ENCODE data around the gene SPATS2. TPM values are rescaled to one million over a fixed set of nuclear protein-coding genes. Genes with fewer than 3 reads are reported as not detected.

Gene SPATS2
- total and polyA plus RNA-seq, 2 of the 4 experiments (the other 2 are of a cell fraction) = 50.6 to 63.3 TPM

GRCh38 chr12:49560695-49561094, 193.4 kb downstream of the SPATS2 start:
- Histone ChIP-seq H3K23ac (ENCODE audit: low read depth, low read length) (no peak overlapping the region), H3K18ac (ENCODE audit: low read depth, low read length) (no peak overlapping the region), H3K79me1 (ENCODE audit: low read depth in 1 of 2, low read length in 2 of 2) (peaks cover 7 to 10% of the 10 kb centered on the region in 2 experiments), H2BK15ac (ENCODE audit: low read depth, low read length) (no peak overlapping the region), H2AK5ac (ENCODE audit: low read depth, low read length) (no peak overlapping the region), H3K4me2 (ENCODE audit: low read depth, low read length) (no peak overlapping the region), H2AFZ (replicated peaks; ENCODE audit: low read length, poor library complexity) (no peak overlapping the region), H2BK20ac (ENCODE audit: low read depth, low read length) (no peak overlapping the region), H3K27ac (ENCODE audit: insufficient read depth, low read length) (no peak overlapping the region), H3K27me3 (ENCODE audit: control insufficient read depth, insufficient read depth, low read length) (no peaks in the 10 kb centered on the region), H3K36me3 (ENCODE audit: control insufficient read depth, insufficient read depth, low read length) (peaks cover 62% of the 10 kb centered on the region), H3K4me1 (ENCODE audit: control insufficient read depth, insufficient read depth, low read length) (no peaks in the 10 kb centered on the region), H2BK5ac (ENCODE audit: low read depth, low read length, poor library complexity, severe bottlenecking) (no peak overlapping the region), H4K20me1 (ENCODE audit: insufficient read depth, low read length) (no peaks in the 10 kb centered on the region), H3K9me3 (ENCODE audit: control insufficient read depth, insufficient read depth, low read length) (no peaks in the 10 kb centered on the region), H3K9me1 (ENCODE audit: insufficient read depth, low read length) (no peaks in the 10 kb centered on the region), H4K5ac (ENCODE audit: low read depth, low read length) (no peak overlapping the region), H4K91ac (ENCODE audit: insufficient read depth, low read depth, low read length) (no peak overlapping the region), H2AK9ac (replicated peaks; ENCODE audit: low read depth, low read length, poor library complexity) (no peak overlapping the region), H3K4ac (ENCODE audit: low read depth, low read length) (no peak overlapping the region), H3K56ac (ENCODE audit: extremely low read depth, insufficient read depth, low read length) (no peak overlapping the region), H3K14ac (replicated peaks; ENCODE audit: low read depth, low read length) (no peak overlapping the region), H2BK120ac (ENCODE audit: low read depth, low read length) (no peak overlapping the region), H3K9ac (ENCODE audit: low read depth, low read length) (no peak overlapping the region), H4K8ac (ENCODE audit: low read depth in 2 of 2, low read length in 2 of 2) (no peak overlapping the region), H3K4me3 (ENCODE audit: insufficient read depth, low read depth, low read length) (no peak overlapping the region)
- BruUV-seq (replicated peaks) = no TSS peak
- ChIA-PET CTCF (no interaction called here), POLR2A (ENCODE audit: unreplicated experiment) (no interaction called here)
- DNase-seq = no peak
- intact Hi-C loops (cut with micrococcal nuclease) = no loop called here
- ATAC-seq (ENCODE audit: low read depth) = no peak
- in situ Hi-C loops (cut with MboI; ENCODE audit: low sequenced_read_pairs) = no loop called here
- dilution Hi-C loops (cut with HindIII; ENCODE audit: low sequenced_read_pairs, unreplicated experiment) = no loop called here
- WGBS, 2 experiments (ENCODE audit: extremely low coverage in 2 of 2, insufficient read length in 1 of 2) = 100% methylated on average over 1 of the region's 7 CpGs; no CpG with 5 or more reads in 1 of the 2 experiments
- TF ChIP-seq SMC3 (IDR thresholded peaks at IDR 0.05; ENCODE audit: low read depth, low read length) (no peak), ELK1 (IDR thresholded peaks at IDR 0.05; ENCODE audit: borderline replicate concordance, low read depth, low read length) (no peak), POLR2A (IDR thresholded peaks at IDR 0.05; ENCODE audit: low read depth, low read length) (no peak), CHD1 (IDR thresholded peaks at IDR 0.05; ENCODE audit: low read depth, low read length) (no peak), MAZ (IDR thresholded peaks at IDR 0.05; ENCODE audit: borderline replicate concordance, low read depth, low read length) (no peak)
- TF ChIP-seq, protein P1, sequence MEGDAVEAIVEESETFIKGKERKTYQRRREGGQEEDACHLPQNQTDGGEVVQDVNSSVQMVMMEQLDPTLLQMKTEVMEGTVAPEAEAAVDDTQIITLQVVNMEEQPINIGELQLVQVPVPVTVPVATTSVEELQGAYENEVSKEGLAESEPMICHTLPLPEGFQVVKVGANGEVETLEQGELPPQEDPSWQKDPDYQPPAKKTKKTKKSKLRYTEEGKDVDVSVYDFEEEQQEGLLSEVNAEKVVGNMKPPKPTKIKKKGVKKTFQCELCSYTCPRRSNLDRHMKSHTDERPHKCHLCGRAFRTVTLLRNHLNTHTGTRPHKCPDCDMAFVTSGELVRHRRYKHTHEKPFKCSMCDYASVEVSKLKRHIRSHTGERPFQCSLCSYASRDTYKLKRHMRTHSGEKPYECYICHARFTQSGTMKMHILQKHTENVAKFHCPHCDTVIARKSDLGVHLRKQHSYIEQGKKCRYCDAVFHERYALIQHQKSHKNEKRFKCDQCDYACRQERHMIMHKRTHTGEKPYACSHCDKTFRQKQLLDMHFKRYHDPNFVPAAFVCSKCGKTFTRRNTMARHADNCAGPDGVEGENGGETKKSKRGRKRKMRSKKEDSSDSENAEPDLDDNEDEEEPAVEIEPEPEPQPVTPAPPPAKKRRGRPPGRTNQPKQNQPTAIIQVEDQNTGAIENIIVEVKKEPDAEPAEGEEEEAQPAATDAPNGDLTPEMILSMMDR (conservative IDR thresholded peaks at IDR 0.05; ENCODE audit: low read depth, low read length) = no peak

Data from IMR-90 (cell line).